SKM-1 treated with dmso at 0.1 percent for 144 hours (cell line): ENCODE measurements around the gene KRTCAP3.

Experiments
- DNase-seq: peaks from one replicate; lab custom pipeline; 2025; ENCODE audit not compliant: unreplicated experiment; lab: John Stamatoyannopoulos, UW

KRTCAP3 gene

GRCh38 chr2:27441226-27441926, 805 bp upstream of the KRTCAP3 start:
- DNase-seq = no peak

- no peak for DNase-seq
These were observed 720 bp downstream of the KRTCAP3 start for GRCh38 chr2:27442920-27443282.

- DNase-seq = no peak
These were observed 3.0 kb downstream of the KRTCAP3 start for GRCh38 chr2:27445155-27445554.

GRCh38 chr2:27445615-27446014, 3.4 kb downstream of the KRTCAP3 start:
- DNase-seq = no peak

- no peak for DNase-seq
These were observed 3.9 kb downstream of the KRTCAP3 start for GRCh38 chr2:27446057-27446456.

GRCh38 chr2:27448381-27448780, 6.2 kb downstream of the KRTCAP3 start:
- no peak for DNase-seq

- DNase-seq = no peak
These were observed 8.9 kb downstream of the KRTCAP3 start for GRCh38 chr2:27451095-27451494.

GRCh38 chr2:27453968-27454367, 11.8 kb downstream of the KRTCAP3 start:
- DNase-seq = no peak

GRCh38 chr2:27461118-27461517, 18.9 kb downstream of the KRTCAP3 start:
- no peak for DNase-seq

- DNase-seq = no peak
These were observed 22.3 kb downstream of the KRTCAP3 start for GRCh38 chr2:27464443-27464842.

GRCh38 chr2:27471961-27472360, 29.8 kb downstream of the KRTCAP3 start:
- DNase-seq = no peak

- DNase-seq = no peak
These were observed 43.3 kb downstream of the KRTCAP3 start for GRCh38 chr2:27485496-27485895.

GRCh38 chr2:27489118-27489497, 46.9 kb downstream of the KRTCAP3 start:
- DNase-seq = no peak

GRCh38 chr2:27489498-27490397, 47.6 kb downstream of the KRTCAP3 start, which contains the start of gene IFT172:
Gene IFT172, minus strand, starts transcription at chr2:27489743. Its CDS starts 90 bp downstream, at chr2:27489653.
- DNase-seq = peak; percentile 79

GRCh38 chr2:27492557-27492956, 50.4 kb downstream of the KRTCAP3 start:
- DNase-seq = no peak

GRCh38 chr2:27493948-27494283, 51.7 kb downstream of the KRTCAP3 start:
- DNase-seq = no peak
